GM19099 (cell line): ENCODE data around the gene MGMT.

Source experiments
- POLR2A ChIP-seq: IDR thresholded peaks from 3 replicates; pipeline ENCODE4 v1.6.1; 2011; ENCODE audit warnings: low read depth; ENCODE audit not compliant: insufficient read length; ENCODE audit errors: extremely low read depth

MGMT gene

DNA sequence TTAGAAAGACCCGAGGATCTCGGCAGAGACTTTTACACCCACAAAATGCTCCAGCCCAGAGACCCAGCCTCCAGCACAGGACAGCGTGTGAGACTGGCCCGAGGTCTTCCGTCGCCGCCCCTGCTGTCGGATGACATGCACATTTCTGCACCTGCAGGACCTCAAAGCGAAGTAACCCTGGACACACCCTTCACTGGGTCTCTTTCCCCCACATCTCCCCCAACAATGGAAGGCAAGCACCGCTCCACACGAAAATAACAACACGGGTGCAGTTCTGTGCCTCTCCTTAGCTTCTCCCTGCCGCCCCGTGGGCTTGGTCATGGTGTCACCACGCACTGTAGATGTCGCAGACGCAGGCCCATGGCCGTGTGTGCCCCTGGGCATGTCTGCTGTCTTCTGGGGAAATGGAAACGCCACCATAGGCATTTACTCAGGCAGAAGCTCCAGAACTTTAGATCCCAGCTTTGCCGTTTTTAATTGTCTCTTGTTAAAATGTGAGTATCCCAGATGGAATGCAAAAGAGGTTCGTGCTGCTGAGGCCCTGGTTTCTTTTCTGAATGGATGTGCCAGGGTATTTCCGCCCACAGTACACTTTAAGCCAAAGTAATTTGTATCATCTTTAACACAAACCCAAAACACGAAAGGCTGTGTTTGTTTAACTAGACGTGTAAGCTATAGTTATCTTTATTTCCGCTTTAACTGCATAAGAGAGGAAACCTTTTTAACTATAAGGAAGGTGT is 237.9 kb downstream of the MGMT start:
- no peak for TF ChIP-seq POLR2A

DNA sequence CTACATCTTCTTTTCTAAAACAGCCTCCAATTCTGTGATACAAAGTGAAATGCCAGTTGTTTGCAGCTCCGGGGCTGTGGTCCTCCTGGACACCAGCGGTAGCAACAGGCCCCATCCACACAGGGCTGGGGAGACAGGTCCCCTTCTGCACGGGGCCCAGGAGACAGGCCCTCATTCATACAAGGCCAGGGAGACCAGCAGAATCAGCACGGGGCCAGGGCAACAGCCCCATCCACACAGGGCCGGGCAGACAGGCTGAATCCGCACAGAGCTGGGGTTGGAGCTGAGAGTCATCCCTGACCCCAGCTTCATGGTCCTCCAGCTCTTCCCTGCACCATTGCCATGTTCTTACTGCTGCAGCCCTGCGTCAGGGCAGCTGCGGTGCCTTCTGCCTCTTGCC is 238.6 kb downstream of the MGMT start:
- no peak for TF ChIP-seq POLR2A

- no peak for TF ChIP-seq POLR2A
Observed at GRCh38 chr10:129706081-129706480, 239.0 kb downstream of the MGMT start.

GRCh38 chr10:129706523-129706922 is 239.5 kb downstream of the MGMT start:
- no peak for TF ChIP-seq POLR2A

- no peak for TF ChIP-seq POLR2A
Observed at GRCh38 chr10:129707406-129708388, 240.7 kb downstream of the MGMT start.

GRCh38 chr10:129709101-129709500 is 242.1 kb downstream of the MGMT start:
- TF ChIP-seq POLR2A = no peak

DNA sequence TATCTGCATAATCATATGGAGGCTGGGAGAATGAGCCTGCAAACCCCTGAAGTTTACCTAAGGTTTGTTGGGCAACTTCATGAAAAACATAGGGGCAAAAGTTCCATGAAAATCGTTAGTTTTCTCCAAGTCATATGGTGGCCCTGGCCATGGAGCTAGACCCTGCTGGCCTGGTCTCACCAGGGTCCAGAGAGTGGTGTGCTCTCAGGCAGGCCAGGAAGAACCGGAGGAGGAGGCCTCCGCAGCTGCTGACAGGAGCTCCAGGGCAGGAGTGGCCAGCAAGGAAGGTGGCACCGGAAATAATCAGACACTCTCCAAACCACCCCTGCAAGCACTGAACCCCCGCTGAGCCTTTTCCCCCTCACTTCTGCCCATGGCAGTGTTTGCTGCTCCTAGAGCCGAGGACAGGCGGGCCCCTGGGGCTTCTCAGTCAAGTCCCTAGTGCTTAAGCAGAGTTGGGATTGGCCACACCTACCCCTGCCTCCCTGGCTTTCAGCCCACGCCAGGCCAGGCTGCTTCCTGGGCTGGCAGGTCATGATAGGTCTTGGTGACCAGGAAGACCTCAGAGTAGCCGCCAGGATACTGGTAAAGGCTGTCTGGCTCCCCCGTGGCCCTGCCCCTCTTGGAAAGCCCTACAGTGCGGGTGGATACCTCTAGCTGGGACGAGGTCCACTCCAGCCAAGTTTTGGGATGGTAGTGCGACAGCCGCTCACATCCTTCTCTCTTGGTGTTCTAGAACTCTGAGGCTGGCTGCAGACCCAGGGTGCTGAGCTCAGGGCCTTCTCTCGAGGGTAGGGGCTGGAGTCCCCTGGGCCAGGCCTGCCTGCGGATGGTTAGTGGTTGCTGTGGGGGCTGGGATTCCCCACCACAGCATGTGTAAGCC is 242.8 kb downstream of the MGMT start:
- no peak for TF ChIP-seq POLR2A

- TF ChIP-seq POLR2A = no peak
Observed at GRCh38 chr10:129710510-129710847, 243.4 kb downstream of the MGMT start.

GRCh38 chr10:129711291-129711690 is 244.2 kb downstream of the MGMT start:
- TF ChIP-seq POLR2A = no peak

- TF ChIP-seq POLR2A = no peak
Observed at GRCh38 chr10:129712000-129712399, 245.0 kb downstream of the MGMT start.

- TF ChIP-seq POLR2A = no peak
Observed at GRCh38 chr10:129713659-129714265, 246.7 kb downstream of the MGMT start.

- TF ChIP-seq POLR2A = no peak
Observed at GRCh38 chr10:129715805-129716204, 248.8 kb downstream of the MGMT start.

DNA sequence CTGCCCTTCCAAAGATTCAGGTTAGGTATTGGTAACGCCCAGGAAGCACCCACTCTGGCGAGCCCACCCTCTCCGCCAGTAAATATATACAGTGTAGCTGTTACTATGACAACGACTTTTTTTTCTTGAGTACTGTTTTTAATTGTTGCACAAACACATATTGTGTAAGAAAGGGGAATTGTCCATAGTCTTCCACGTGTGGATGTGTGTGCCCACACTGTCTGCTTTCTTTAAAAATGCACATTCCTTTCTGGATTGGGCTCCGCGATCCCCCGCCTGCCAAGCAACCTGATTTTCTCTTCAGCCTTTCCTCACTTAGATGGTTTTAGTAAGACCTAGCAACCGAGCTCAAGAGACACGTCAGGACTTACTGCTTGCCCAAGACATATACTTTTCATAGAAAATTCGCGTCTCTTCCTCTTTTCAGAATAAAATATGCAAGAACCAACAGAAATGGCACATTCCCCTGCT is 249.2 kb downstream of the MGMT start:
- TF ChIP-seq POLR2A = no peak

- no peak for TF ChIP-seq POLR2A
Observed at GRCh38 chr10:129716881-129717280, 249.8 kb downstream of the MGMT start.
